NCI-H146 treated with DMSO at 0.1 percent for 48 hours (cell line): ENCODE measurements around the gene RUFY3.
"Not testable (repeated sequence)": the region's sequence is repeated elsewhere in the genome, so short reads cannot be mapped to it uniquely, and the experiment has no call there.

ENCODE experiments used
- DNase-seq: peaks from one replicate; lab custom pipeline; 2025; ENCODE audit not compliant: unreplicated experiment; lab: John Stamatoyannopoulos, UW

The RUFY3 gene

DNA sequence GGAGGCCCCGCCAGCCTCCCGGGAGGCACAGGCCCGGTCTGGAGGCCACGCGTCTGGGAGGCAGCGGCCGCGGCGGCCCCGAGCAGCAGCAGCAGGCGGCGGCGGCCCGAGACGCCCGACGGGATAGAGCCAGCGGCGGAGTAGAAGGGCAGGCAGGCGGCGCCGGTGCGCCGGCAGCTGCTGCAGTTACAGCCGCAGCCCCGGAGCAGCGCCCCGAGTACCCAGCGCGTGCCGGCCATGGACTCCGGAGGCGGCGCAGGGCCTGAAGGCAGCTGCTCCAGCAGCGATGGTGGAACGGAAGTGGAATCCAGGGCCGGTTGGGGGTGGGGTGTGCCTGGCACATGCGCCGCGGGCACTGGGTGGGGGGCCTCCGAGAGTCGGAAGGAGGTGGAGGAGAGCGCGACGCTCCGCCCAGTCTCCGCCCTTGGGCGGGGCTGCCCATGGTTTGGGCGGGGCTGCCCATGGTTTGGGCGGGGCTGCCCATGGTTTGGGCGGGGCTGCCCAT, 117.9 kb downstream of the RUFY3 start, which contains the start of gene GRSF1:
GRSF1 (minus strand) TSS at position 302 of the 505 bp plus-strand sequence; CDS start at position 239, 63 bp downstream.
- peak; percentile 64 for DNase-seq

DNA sequence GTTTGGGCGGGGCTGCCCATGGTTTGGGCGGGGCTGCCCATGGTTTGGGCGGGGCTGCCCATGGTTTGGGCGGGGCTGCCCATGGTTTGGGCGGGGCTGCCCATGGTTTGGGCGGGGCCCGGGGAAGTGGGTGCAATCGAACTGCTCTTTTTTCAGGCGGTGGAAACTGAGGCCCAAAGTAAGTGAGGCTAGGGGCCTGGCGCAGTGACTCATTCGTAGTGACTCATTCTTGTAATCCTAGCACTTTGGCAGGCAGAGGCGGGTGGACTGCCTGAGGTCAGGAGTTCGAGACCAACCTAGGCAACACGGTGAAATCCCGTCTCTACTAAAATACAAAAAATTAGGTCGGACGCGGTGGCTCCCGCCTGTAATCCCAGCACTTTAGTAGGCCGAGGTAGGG, 118.4 kb downstream of the RUFY3 start:
- DNase-seq, result not testable (repeated sequence)

DNA sequence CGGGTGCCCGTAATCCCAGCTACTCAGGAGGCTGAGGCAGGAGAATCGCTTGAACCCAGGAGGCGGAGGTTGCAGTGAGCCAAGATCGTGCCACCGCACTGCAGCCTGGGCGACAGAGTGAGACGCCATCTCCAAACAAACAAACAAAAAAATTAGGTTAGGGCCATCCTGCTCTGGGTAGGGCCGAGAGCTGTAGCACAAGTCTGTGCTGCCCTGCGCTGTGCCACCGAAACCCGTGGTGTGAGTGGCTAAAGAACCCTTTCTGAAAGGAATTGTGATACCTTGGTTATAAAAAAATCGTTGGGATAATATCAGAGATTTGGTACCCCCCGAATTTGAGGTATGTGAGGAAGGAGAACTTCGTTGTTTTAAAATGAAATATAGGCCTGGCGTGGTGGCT, 118.9 kb downstream of the RUFY3 start:
- not testable (repeated sequence) for DNase-seq

DNA sequence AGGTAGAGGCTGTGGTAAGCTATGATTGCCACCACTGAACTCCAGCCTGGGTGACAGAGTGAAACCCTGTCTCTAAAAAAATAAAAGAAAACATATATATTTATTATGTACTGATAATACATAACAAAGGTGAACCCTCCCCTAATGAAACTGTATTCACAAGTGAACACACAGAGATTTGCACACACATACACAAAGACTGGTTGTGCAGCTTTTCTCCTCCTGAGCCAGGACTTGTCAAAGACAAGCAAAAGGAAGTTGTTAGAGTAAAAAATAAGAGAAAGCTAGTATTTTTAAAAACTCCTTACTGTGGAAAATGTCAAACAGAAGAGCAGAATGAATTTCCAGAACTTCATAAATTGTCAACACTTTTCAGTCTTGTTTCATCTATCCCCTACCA, 119.4 kb downstream of the RUFY3 start:
- no peak for DNase-seq

DNA sequence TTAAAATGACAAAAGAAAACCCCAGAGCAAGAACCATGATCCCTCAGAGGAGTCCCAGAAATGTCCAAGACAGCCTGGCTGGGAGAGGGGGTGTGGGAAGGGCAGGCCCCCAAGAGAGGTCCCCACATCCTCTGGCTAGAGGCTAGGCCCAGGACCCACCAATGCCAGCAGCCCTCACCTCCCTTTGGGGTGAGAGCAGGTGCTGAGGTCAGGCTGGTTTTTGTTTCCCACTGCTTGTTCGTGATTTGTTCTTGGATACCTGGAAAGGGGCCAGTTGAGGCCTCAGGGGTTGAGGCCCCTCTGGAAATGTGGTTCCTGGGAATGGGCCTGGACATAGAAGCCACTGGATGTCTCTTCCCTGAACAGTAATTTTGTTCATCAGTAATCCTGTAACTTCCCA, 120.2 kb downstream of the RUFY3 start:
- no peak for DNase-seq

DNA sequence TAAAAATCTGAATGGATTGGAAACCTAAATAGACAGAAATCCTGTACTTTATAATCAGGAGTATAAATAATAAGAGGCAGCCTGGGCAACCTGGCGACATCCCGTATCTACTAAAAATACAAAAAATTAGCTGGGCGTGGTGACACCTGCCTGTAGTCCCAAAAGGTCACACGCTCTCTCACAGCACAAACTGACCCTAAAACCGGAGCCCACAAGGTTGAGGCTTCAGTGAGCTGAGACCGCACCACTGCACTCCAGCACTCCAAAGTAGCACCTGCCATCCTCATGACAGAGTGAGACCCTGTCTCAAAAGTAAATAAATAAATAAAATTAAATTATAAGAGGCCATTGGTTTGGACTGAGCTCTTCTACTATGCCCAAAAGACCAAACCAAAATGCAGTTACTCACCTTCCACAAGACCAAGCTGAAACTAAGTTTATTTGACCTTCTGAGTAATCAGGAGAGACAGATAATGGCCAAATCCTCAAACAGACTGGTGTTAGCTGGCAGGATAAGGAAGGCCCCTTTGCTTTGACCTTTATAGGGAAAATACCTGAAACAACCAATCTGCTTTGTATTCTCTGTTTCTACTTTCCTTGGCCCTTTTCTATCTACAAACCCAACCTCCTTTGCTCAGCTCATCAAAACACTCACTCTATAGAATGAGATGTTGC, 121.1 kb downstream of the RUFY3 start:
- peak; percentile 9 for DNase-seq

DNA sequence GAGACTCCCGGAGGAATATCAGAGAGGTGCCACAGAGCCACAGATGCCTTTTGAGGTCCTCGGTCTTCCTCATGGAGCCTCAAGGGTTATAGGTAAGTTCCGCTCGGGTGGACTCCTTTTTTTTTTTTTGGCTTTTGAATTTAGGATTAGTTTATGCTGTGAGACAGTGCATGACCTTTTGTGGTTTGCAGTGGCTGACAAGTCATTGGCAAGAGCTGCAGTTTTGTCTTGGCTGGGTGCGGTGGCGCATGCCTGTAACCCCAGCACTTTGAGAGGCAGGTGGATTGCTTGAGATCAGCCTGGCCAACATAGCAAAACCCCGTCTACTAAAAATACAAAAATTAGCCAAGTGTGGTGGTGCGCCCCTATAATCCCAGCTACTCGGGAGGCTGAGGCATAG, 122.4 kb downstream of the RUFY3 start:
- no peak for DNase-seq

DNA sequence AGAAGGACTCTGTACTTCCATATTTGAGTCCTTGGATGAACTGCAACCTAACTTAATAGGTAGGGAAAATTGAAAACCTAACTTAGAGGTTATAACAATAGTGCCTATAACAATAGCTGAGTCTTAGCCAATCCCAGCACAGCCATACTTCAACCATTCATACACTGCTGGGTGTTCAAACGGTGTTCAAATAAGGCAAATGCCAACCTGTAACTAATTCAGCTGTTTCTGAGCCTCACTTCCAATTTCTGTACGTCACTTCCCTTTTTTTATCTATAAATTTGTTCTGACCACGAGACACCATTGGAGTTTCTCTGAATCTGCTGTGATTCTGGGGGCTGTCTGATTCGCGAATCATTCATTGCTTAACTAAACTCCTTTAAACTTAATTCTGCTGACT, 127.5 kb downstream of the RUFY3 start:
- no peak for DNase-seq

DNA sequence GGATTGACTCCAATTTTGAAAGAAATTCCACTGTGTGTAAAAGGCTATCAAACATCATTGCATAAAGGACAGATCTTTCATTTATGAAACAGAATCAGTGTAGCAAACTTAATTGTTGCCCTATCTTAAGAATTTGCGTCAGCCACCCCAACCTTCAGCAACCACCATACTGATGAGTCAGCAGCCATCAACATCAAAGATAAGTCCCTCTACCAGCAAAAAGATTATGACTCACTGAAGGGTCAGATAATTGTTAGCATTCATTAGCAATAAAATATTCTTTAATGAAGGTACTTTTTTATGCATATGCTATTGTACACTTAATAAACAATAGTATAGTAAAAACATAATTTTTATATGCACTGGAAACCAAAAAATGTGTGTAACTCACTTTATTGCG, 133.7 kb downstream of the RUFY3 start:
- no peak for DNase-seq
